ENCODE measurements around the gene RELN.

- TF ChIP-seq EP300 (IDR thresholded peaks at IDR 0.05) (no peak), CTCF (IDR thresholded peaks at IDR 0.05) (no peak), POLR2AphosphoS5 (IDR thresholded peaks at IDR 0.05) (no peak), POLR2A (IDR thresholded peaks at IDR 0.05) (no peak)
Measured at GRCh38 chr7:103934508-103934907, 55.0 kb downstream of the RELN start.
